Activated CD4-positive, alpha-beta memory T cell treated with anti-CD3 and anti-CD28 coated beads for 36 hours (primary cell): ENCODE measurements around the gene UBA1. TPM values are rescaled to one million over a fixed set of nuclear protein-coding genes. Genes with fewer than 3 reads are reported as not detected.
A peak's percentile ranks its signal among the peaks of the same experiment; 100 is the strongest.

Experiments
- CTCF ChIA-PET: fragments of 350-600 bp; sonication (Branson Sonifier 250); formaldehyde crosslinking; loops from one replicate; lab custom pipeline; 2021; ENCODE audit warnings: antibody characterized with exemption, inconsistent platforms; lab: Charles Lee
- POLR2A ChIA-PET: fragments of 350-600 bp; sonication (Branson Sonifier 250); formaldehyde crosslinking; loops from one replicate; lab custom pipeline; 2021; ENCODE audit warnings: antibody characterized with exemption; lab: Charles Lee
- DNase-seq: peaks from one replicate; pipeline ENCODE4 v3.0.0-alpha.2; 2020
- H3K27ac Mint-ChIP-seq: one replicate; pipeline ENCODE4 v1.8.0; 2021; ENCODE audit warnings: mixed read lengths
- H3K27me3 Mint-ChIP-seq: one replicate; pipeline ENCODE4 v1.8.0; 2021; ENCODE audit warnings: mixed read lengths
- H3K36me3 Mint-ChIP-seq: one replicate; pipeline ENCODE4 v1.8.0; 2021; ENCODE audit warnings: mixed read lengths
- H3K4me1 Mint-ChIP-seq: one replicate; pipeline ENCODE4 v1.8.0; 2021; ENCODE audit warnings: low read depth, mixed read lengths
- H3K4me3 Mint-ChIP-seq: one replicate; pipeline ENCODE4 v1.8.0; 2021; ENCODE audit warnings: mild to moderate bottlenecking, mixed read lengths
- H3K9me3 Mint-ChIP-seq: one replicate; pipeline ENCODE4 v1.8.0; 2021; ENCODE audit warnings: mixed read lengths
- intact Hi-C: fragments of 100-400 bp; cut with micrococcal nuclease; formaldehyde crosslinking; loops from one replicate; pipeline ENCODE4 v1.15.1; 2023
- total RNA-seq, 2 experiments: library from RNA; stranded (reverse); gene quantifications; one replicate each; pipeline ENCODE4 v1.2.3, GENCODE V29; 2021

UBA1 gene
- total RNA-seq: 100 to 1,000 TPM; 266 to 278 TPM

DNA sequence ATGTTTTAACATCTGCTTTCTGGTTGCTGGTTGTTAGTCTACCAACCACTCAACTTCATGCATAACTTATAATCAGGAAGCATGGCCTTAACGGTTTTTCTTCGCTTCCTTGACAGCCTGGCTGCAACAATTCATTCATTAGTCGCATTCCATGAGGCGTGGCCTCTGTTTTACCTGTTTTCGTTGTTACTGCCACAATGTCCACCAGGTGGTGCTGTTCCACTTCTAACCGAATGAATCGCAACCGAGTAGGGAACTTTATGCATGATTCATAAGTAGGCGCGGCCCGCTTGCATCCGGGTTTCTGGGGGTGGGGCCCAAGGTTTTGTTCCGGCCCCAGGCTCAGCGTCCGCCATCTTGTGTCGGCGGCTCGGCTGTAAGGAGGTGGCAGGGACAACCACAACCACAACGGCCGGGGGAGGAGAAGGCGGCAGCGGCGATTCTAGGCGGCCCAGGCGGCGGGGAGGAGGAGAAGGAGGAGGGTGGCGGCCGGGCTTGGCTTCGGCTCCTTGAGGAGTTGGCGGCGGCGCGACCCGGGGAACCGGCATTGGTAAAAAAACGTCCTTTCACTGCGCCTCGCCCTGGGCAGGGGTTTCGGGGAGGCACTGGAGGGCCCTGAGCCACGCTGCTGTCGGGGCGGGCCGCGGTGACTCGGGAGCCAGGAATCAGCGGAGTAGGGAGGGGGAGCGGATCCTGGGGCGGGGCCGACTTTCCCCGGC is at the start of gene UBA1:
UBA1 (plus strand) TSS at position 355 of the 719 bp plus-strand sequence. CDS start 4,974 bp downstream, outside the sequence.
- peaks cover 54% of the 10 kb centered on the region for H3K4me1 Mint-ChIP-seq
- no peaks in the 10 kb centered on the region for H3K27me3 Mint-ChIP-seq
- peak within 1 kb of the TSS; percentile 92 for H3K4me3 Mint-ChIP-seq
- peak; percentile 94 for DNase-seq
- ChIA-PET CTCF (interaction anchor here (1.0 to 1.8 kb wide), 4 partner anchors 190 to 330 kb away, joined by 4 to 12 read pairs (median 6); no protein-coding TSS in a partner anchor), POLR2A (interaction anchor here (1.0 to 1.2 kb wide), 2 partner anchors 8 to 12 kb away, joined by 3 to 4 read pairs; no protein-coding TSS in a partner anchor)
- H3K27ac Mint-ChIP-seq: peak within 1 kb of the TSS; percentile 91
- intact Hi-C loops: loop anchor here (1.0 to 5.0 kb wide), 7 partner anchors 25 to 459 kb away; partner anchors contain the start of genes CDK16 and ELK1
- H3K9me3 Mint-ChIP-seq: no peaks in the 10 kb centered on the region
- H3K36me3 Mint-ChIP-seq: peaks cover 27% of the 10 kb centered on the region

DNA sequence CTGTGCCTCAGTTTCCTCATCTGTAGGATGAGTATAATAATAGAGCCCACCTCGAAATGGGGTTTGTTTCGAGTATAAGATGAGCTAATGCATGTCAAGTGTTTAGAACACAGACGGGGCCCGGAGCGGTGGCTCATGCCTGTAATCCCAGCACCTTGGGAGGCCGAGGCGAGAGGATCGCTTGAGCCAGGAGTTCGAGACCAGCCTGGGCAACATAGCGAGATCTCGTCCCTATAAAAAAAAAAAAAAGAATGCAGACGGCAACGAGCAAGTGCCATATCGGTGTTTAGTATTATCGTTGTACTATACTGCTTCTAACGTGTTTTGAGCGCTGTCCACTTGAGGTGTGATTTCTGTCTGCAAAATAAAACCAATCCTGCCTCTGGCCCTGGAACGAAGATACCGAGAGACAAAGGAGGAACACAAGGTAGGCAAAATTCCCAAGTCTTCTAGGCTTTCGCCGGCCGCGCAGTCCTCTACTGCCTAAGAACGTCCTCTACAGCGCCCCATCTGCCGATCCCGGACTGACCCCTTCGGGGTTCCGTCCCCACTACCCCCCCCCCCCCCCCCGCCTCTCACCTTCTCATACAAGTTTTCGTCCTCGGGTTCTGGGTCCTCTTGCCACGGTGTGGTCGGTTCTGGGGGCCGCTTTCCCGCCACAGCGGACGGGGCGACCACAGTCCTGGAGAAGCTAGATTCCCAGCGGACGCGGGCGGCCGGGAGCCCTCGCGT is 49.6 kb upstream of the UBA1 start:
- peak; percentile 53 for DNase-seq
- CTCF ChIA-PET: interaction anchor here (1.0 to 2.0 kb wide), 6 partner anchors 10 to 380 kb away, joined by 3 to 8 read pairs (median 4); no protein-coding TSS in a partner anchor
- intact Hi-C loops: loop anchor here (1.0 to 10.0 kb wide), 5 partner anchors 15 to 511 kb away; partner anchors contain the start of genes CDK16, ELK1, RP2 and USP11
- Mint-ChIP-seq H3K36me3 (peaks cover 22% of the 10 kb centered on the region), H3K27ac (peak overlapping the region; percentile 100), H3K4me3 (peak overlapping the region; percentile 99), H3K4me1 (peaks cover 27% of the 10 kb centered on the region), H3K9me3 (no peaks in the 10 kb centered on the region), H3K27me3 (no peaks in the 10 kb centered on the region)
- POLR2A ChIA-PET: interaction anchor here (1.2 to 1.3 kb wide), 5 partner anchors 14 to 571 kb away, joined by 3 to 14 read pairs (median 7); partner anchors contain the start of gene CDK16

DNA sequence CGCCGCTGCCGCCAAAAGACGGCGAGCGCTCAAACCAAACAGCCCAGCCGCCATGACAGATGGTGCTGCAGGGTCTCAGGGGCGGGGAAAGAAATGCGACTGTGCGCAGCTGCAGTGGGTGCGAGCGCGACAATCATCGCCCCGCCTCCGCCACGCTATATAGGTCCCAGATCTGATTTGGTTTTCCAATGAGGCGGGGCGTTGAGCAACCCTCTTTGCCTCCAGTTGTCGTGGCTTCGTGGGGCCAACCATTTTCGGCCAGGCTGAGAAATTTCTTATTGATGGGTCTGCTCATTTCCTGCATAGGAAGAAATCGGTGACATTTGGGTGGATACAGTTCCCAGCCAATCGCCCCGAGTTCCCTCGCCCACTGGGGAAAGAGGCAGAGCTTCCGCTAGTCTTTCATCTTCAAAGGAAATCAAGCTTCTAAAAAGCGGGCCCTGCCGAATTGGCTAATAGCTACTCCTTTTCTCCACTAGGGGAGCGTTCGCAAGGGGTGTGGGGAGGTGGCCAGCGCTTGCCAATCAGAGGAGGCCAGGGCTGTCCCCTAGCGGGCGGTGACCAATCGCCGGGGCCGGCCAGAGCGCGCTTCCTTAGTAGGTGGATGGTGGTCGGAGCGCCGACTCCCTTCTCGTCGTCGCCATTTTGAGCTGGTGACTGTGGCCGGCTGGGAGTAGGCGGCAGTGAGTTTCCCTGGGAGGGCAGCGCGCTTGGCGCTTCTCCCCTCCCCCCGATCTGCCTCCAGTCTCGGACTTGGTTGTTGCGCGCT is 48.8 kb upstream of the UBA1 start, which contains the start of the genes NDUFB11 and RBM10:
NDUFB11 (minus strand) TSS at position 77 of the 769 bp plus-strand sequence; CDS start at position 54, 23 bp downstream.
RBM10 (plus strand) TSS at position 596 of the 769 bp plus-strand sequence. CDS start 2,261 bp downstream, outside the sequence.
- H3K27ac Mint-ChIP-seq: peak within 1 kb of the TSS; percentile 100
- H3K36me3 Mint-ChIP-seq: peaks cover 22% of the 10 kb centered on the region
- no peaks in the 10 kb centered on the region for H3K27me3 Mint-ChIP-seq
- no peaks in the 10 kb centered on the region for H3K9me3 Mint-ChIP-seq
- CTCF ChIA-PET: interaction anchor here (0.6 to 2.0 kb wide), 8 partner anchors 9 to 379 kb away, joined by 3 to 8 read pairs (median 3); no protein-coding TSS in a partner anchor
- H3K4me3 Mint-ChIP-seq: peak within 1 kb of the TSS; percentile 99
- peak; percentile 95 for DNase-seq
- POLR2A ChIA-PET: interaction anchor here (0.6 to 1.3 kb wide), 6 partner anchors 13 to 572 kb away, joined by 3 to 14 read pairs (median 6); partner anchors contain the start of gene CDK16
- intact Hi-C loops: loop anchor here (1.0 to 10.0 kb wide), 7 partner anchors 16 to 510 kb away; partner anchors contain the start of genes CDK16, ELK1, RP2 and USP11
- H3K4me1 Mint-ChIP-seq: peaks cover 26% of the 10 kb centered on the region

DNA sequence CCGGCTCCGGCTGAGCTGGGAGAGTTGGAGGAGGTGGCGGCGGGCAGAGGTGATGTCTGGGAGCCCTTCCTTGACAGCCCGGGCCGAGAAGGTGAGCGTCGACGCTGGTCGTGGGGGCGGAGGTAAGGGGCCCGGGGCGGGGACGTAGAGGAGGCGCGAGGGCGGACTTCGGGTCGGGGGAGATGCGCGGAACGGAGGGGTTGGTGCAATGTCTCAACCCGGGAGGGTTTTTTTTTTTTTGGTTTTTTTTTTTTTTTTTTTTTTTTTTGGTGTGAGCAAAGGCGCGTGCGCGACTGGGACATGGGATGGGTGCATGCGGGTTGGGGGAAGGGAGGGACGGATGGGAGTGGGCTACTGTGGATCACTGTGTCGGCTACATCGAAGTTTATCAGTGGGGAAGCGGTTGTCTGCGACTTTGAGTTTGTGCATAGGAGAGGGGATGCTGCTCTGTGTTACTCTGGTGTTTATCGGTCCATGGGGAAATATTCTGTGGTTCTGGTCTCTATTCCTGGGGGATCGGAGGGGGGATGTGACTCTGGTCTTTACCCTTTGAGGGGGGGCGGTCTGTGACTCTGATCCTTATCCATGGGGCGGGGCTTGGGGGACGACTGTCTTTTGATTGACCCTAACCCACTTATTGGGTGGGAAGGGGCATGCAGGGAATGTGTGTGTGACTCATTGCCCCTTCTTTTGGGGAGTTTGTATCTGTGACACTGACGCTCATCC is 48.1 kb upstream of the UBA1 start:
- peak; percentile 25 for DNase-seq
- H3K9me3 Mint-ChIP-seq: no peaks in the 10 kb centered on the region
- peaks cover 30% of the 10 kb centered on the region for H3K4me1 Mint-ChIP-seq
- peaks cover 22% of the 10 kb centered on the region for H3K36me3 Mint-ChIP-seq
- peak overlapping the region; percentile 99 for H3K4me3 Mint-ChIP-seq
- POLR2A ChIA-PET: interaction anchor here (0.6 to 1.3 kb wide), 6 partner anchors 13 to 573 kb away, joined by 3 to 14 read pairs (median 6); partner anchors contain the start of gene CDK16
- peak overlapping the region; percentile 100 for H3K27ac Mint-ChIP-seq
- intact Hi-C loops: loop anchor here (1.0 to 10.0 kb wide), 4 partner anchors 45 to 509 kb away; partner anchors contain the start of genes ELK1, RP2, UXT and ZNF41
- H3K27me3 Mint-ChIP-seq: no peaks in the 10 kb centered on the region
- CTCF ChIA-PET: interaction anchor here (0.6 to 2.0 kb wide), 7 partner anchors 10 to 378 kb away, joined by 3 to 8 read pairs (median 3); no protein-coding TSS in a partner anchor

DNA sequence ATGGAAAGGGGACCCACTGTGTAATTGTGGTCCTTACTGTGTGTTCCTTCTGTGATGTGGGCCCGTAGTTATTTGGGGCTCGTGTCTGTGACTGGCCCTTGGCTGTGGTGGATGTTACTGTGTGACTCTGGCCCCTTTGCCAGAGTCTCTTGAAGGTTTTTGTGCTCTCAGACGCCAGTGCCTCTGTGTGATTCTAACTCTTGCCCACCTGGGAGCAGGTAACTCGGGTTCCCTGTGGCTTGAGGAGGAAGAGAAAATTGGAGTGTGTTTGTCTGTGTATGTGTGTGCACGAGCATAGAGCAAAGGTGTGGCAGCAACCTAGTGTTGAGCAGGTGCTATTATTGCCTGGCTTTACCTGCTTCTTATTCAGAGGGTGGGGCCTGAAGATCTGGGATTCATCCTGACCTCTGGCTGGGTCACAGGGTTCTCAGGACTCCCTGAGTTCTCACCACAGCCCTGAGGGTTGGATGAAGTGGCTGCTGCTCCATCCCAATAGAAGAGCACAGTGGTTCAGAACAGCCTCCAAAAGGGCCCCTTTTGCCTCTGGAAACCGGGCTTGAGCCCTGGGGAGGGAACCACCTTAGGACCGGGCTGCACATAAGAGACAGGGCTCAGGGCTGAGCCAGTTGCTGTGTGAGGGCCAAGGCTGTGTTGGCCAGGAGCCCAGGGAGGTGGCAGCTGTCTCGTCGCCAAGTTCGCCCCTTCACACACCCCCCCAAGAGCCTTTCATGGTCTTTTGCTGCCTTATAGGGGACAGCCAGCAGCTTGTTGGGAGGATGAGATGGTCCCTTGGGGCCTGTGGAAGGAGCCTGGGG is 47.3 kb upstream of the UBA1 start:
- H3K4me1 Mint-ChIP-seq: peaks cover 31% of the 10 kb centered on the region
- DNase-seq: no peak
- peak overlapping the region; percentile 100 for H3K27ac Mint-ChIP-seq
- ChIA-PET CTCF (no interaction called here), POLR2A (no interaction called here)
- no peaks in the 10 kb centered on the region for H3K9me3 Mint-ChIP-seq
- H3K36me3 Mint-ChIP-seq: peaks cover 22% of the 10 kb centered on the region
- intact Hi-C loops: loop anchor here (5.0 to 10.0 kb wide), 2 partner anchors 336 to 508 kb away; partner anchors contain the start of genes ELK1, UXT and ZNF41
- H3K27me3 Mint-ChIP-seq: no peaks in the 10 kb centered on the region
- peak overlapping the region; percentile 99 for H3K4me3 Mint-ChIP-seq

DNA sequence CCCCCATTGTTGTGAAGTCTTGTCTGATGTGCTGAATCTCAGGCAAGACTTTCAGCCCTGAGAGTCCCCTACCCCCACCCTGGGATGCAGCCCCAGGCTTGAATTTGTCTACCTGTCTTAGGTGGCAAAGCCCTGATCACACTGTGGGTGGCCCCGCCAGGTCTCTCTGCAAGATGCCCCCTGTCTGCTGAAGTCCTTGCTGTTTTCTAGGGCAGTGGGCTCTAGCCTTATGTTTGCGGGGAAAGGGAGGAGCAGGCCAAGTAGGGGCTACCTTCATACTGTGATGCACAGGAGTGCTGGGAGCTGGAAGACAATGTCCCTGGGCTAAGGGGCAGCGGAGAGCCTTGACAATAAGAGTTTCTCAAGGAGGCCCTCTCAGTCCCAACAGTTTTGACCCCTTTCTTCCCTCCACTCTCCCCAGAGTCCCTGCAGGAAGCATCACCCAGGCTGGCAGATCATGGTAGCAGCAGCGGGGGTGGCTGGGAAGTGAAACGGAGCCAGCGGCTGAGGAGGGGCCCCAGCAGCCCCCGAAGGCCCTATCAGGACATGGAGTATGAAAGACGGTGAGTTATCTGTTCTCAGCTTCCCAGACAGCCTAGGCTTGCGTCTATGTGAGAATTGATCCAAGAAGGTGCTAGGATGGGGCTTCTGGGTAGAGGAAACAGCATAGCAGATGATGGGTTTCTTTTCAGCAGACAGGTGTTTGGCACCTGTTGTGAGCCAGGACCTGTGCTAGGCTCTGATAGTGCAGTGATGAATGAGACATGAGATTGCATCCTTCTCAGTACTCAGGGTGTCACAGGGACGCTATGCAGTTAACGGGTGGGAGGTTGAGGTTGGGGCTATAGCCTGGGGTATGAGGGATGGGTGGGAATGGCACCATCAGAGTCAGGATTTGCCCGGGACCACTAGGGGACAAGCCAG is 46.4 kb upstream of the UBA1 start:
- Mint-ChIP-seq H3K4me3 (peak overlapping the region; percentile 99), H3K27ac (peak overlapping the region; percentile 74), H3K36me3 (peaks cover 21% of the 10 kb centered on the region), H3K27me3 (no peaks in the 10 kb centered on the region), H3K9me3 (no peaks in the 10 kb centered on the region), H3K4me1 (peaks cover 33% of the 10 kb centered on the region)
- ChIA-PET POLR2A (interaction anchor here (0.8 kb wide), 1 partner anchor 18 kb away, joined by 3 read pairs; no protein-coding TSS in a partner anchor), CTCF (no interaction called here)
- no peak for DNase-seq
- intact Hi-C loops: loop anchor here (5.0 to 10.0 kb wide), 2 partner anchors 335 to 508 kb away; partner anchors contain the start of genes ELK1, UXT and ZNF41

DNA sequence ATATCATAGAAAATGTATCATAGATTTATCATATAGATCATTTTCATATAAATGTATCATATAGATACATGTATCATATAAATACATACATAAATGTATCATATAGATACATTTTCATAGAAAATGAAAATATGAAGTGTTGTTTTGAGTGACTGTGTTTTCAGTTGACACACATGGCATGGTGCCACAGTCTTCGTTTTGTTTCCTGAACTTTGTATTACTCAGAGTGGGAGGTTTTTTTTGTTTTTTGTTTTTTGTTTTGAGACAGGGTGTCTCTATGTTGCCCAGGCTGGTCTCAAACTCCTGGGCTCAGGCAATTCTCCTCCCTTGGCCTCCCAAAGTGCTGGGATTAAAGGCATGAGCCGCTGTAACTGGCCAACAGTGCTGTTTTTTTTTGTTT is 44.7 kb upstream of the UBA1 start:
- H3K36me3 Mint-ChIP-seq: peaks cover 15% of the 10 kb centered on the region
- H3K27me3 Mint-ChIP-seq: no peaks in the 10 kb centered on the region
- DNase-seq: peak; percentile 58
- intact Hi-C loops: loop anchor here (1.0 to 10.0 kb wide), 3 partner anchors 68 to 506 kb away; partner anchors contain the start of genes ELK1, UXT and ZNF41
- H3K4me1 Mint-ChIP-seq: peaks cover 26% of the 10 kb centered on the region
- no peaks in the 10 kb centered on the region for H3K9me3 Mint-ChIP-seq
- ChIA-PET POLR2A (no interaction called here), CTCF (no interaction called here)
- H3K27ac Mint-ChIP-seq: peak overlapping the region; percentile 56
- H3K4me3 Mint-ChIP-seq: no peak overlapping the region

DNA sequence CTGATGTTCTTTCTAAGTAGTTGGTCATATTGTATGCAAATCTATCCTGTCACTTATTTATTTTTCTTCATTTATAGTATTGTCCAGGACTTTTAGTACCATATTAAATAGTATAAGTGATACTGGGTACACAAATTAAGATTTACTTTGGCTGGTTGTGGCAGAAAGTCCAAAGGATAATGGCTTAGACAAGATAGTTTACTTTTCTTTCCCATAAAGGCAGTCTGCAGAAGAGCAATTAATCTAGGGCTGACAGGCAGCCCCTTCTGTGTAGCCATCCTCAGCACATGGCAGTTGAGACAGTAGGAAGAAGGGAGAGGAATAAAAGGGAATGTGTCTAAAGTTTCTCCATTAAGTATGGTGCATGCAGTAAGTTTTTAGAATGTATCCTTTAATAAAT is 42.2 kb upstream of the UBA1 start:
- peaks cover 26% of the 10 kb centered on the region for H3K4me1 Mint-ChIP-seq
- H3K4me3 Mint-ChIP-seq: no peak overlapping the region
- DNase-seq: no peak
- ChIA-PET CTCF (no interaction called here), POLR2A (no interaction called here)
- no peak overlapping the region for H3K27ac Mint-ChIP-seq
- intact Hi-C loops: no loop called here
- H3K36me3 Mint-ChIP-seq: peaks cover 10% of the 10 kb centered on the region
- H3K9me3 Mint-ChIP-seq: no peaks in the 10 kb centered on the region
- H3K27me3 Mint-ChIP-seq: no peaks in the 10 kb centered on the region
